Stimulated activated CD4-positive, alpha-beta T cell treated with anti-CD3 and anti-CD28 coated beads, TNF-alpha, amount 100 ng/mL, for 24 hours (primary cell): ENCODE data around the gene CEP152.
"Not testable (repeated sequence)": the region's sequence is repeated elsewhere in the genome, so short reads cannot be mapped to it uniquely, and the experiment has no call there.

Experiments
- DNase-seq, 3 experiments: peaks; one replicate each; pipeline ENCODE4 v3.0.0-alpha.2; 2020; ENCODE audit warnings: low read depth in 3 of 3

The CEP152 gene

DNA sequence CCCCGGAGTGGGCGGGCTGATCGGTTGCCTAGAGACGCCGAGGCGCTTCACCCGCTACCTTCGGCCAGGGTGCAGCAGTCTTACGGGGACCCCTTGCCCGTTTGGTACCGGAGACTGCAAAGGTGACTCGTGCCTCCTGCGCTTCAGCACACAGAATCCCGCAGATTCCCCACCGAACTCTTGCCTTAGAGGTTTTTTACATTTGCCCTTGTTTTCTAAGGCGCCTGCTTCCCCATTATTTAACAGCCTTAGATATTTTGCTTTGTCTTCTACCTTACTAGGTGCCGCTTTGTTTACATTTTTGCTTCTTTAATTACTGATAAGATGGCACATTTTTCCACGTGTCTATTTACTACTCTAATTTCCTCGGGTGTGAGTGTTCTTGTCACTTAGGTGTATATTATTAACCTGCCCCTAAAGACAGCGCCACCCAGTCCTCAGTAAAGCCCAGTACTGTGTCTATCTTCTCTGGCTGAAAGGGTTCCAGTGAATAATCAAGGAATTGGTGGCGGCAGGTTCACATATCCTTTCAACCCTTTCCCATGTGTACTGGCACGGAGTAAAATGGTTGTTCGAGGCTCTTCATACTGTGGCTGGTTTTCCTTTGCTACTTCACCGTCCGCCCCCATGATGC lies 573 bp upstream of the CEP152 start:
- DNase-seq: no peak

- no peak for DNase-seq
These were observed 4.7 kb downstream of the CEP152 start for GRCh38 chr15:48806151-48806550.

DNA sequence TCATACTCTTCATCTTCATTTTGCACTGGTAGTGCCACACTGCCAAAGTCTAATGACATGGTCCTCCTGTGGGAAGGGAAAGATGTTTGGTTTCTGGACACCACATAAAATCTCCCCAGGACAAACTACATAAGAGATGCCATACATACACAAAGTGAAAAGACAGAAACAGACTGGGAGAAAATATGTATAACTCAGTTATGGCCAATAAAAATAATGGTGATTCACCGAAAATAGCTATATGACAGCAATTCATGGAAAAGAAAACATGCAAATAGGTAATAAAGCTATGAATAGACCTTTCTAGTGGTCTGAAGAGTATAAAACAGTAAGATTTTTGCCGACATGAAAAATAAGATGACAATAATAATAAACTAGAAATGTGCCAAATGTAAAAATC lies 5.3 kb downstream of the CEP152 start:
- DNase-seq: no peak

DNA sequence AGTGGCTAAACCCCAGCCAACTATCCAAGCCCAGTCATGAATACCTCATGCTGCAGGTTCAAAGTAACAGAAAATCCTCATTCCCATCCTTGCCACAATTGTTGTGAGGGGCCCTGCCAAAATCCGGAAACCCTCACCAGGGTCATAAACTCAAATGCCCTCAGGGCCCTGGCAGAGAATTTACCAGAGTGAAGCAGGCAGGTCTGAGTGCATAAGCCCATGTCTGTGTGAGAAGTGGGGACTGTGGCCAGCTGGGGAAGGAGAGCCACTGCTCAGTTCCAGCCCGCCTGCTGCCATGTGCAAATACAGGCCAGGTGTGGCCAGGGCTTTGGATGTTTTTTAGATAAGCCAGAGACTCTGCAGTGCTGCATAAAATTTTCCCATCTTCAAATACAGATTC lies 7.0 kb downstream of the CEP152 start:
- no peak for DNase-seq

GRCh38 chr15:48802867-48803266 lies 8.0 kb downstream of the CEP152 start:
- no peak for DNase-seq

GRCh38 chr15:48802257-48802656 lies 8.6 kb downstream of the CEP152 start:
- DNase-seq: no peak

GRCh38 chr15:48800811-48801455 lies 9.9 kb downstream of the CEP152 start:
- no peak for DNase-seq

- no peak for DNase-seq
These were observed 10.6 kb downstream of the CEP152 start for GRCh38 chr15:48800245-48800644.

GRCh38 chr15:48798319-48798718 lies 12.6 kb downstream of the CEP152 start:
- DNase-seq: no peak

DNA sequence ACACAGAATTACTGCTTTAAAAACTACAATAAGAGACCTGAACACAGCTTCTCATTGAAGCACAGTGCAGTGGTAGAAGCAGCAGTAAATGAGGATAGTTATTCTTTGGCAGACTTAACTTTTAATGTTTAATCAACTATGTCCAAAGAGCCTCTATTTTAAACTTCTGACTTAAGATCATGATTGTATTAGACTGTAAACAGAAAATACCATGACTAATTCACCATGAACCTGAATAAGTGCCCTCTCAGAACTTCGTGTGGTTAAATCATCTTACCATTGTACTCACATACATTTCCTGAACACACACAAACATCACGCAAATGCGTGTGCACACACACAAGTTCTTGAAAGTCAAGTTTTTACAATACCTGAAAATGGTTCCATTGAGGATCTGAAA lies 13.9 kb downstream of the CEP152 start:
- DNase-seq: no peak

DNA sequence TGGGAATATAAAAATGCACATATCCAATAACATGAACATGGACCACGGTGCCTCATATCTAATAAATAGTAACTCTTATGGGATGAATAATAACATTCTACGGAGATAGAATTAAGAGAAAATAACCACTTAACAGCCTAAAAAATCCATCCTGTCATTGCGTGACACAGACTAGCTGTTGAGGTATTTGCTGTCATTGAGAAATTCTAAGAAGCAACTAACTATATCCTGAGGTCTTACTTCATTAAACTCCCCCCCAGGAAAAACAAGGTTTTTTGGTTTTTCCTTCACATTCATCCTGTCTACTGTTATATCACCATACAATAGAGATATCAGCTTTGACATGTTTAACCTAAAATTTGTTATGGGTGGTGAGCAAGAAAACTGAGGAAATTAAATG lies 14.3 kb downstream of the CEP152 start:
- DNase-seq: no peak

- DNase-seq: no peak
These were observed 15.0 kb downstream of the CEP152 start for GRCh38 chr15:48795901-48796300.

DNA sequence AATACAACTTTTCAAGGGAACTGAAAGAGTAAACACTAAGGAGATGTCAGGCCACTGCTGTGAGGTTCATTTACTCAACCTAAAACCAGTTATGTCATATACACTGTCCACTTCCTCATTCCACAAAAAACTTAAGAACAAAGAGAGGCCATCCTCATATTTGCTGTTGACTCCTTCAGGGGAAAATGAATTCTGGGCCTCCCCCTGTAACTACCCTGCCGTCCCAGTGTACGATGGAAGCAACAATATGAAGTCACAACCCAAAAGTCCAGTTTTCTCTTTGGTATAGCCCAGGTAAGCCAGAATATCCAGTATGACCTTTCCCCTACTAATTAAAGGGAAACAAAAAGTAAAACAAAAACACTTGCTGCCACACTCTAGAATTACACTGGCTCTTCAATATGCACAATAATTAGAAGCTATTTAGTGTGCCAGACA lies 16.2 kb downstream of the CEP152 start:
- no peak for DNase-seq

- DNase-seq: no peak
These were observed 18.5 kb downstream of the CEP152 start for GRCh38 chr15:48792408-48792807.

DNA sequence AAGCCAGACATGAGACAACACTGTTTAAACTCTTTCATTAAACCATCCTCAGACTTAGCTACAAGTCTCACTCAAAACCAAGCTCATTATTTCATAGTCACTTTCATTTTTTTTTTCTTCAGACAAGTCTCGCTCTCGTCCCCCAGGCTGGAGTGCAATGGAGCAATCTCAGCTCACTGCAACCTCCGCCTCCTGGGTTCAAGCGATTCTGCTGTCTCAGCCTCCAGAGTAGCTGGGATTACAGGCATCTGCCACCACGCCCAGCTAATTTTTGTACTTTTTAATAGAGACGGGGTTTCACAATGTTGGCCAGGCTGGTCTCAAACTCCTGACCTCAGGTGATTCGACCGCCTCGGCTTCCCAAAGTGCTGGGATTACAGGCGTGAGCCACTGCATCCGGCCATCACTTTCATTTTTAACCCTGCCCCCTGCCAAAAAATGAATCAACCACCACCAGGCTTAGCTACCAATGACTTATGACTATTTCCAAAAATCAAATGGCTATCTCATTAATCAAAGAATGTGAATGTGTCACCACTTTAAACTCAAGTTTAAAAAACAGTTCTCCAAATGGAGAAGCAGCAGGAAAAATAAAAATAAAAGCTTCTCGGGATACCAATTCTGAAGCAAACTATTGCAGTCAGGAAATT lies 20.3 kb downstream of the CEP152 start:
- DNase-seq: not testable (repeated sequence)

DNA sequence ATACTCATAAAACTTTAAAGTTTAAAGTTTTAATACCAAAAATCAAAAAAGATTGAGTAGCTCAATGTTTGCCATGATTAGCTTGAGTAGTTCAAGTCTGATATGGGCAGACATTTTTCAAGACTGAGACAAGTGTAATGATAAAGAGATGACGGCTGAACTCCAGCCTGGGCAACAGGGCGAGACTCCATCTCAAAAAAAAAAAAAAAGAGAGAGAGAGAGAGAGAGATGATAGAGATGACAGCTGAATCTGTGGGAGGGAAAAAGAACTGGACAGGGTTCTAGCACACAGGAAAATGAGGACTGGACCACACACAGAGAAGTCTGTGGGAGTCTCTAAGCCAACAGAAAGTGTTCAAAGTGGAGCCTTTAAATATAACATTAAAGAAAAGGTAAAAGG lies 25.2 kb downstream of the CEP152 start:
- no peak for DNase-seq

- DNase-seq: no peak
These were observed 25.7 kb downstream of the CEP152 start for GRCh38 chr15:48785195-48785594.

GRCh38 chr15:48784756-48785155 lies 26.1 kb downstream of the CEP152 start:
- no peak for DNase-seq

DNA sequence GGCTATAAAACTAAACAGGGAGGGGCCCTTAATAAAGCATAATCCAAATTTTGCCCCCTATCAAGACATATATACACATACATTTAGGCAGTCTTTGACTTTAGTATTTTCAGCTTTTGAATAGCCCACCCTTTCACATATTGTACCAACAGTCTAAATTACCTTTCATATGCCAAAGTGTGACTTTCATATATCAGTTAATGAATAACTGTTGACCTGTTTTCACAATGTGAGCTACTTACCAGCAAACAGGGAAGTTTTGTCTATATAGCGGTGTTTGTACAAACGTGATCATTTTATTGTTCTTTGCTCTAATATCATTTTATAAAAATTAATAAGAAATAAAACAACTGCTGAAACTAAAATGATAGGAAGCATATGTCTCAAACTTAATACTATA lies 28.0 kb downstream of the CEP152 start:
- no peak for DNase-seq

GRCh38 chr15:48781481-48782081 lies 29.3 kb downstream of the CEP152 start:
- DNase-seq: no peak

DNA sequence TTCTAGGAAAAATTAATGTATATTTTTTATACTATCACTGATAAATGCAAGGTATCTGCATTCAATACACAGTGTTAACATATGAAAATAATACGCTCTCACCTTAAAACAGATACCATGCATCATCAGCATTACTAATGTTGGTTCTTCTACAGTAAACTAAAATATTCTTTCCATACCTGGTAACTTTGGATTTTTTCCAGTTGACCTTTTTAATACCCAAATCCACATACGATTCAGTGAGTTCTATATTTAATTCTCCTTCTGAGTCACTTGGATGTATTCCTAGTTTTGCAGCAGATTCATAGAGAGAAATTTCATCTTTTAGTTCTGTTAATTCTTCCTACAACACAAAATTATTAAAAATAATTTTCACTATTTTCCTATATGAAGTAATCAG lies 29.9 kb downstream of the CEP152 start:
- DNase-seq: no peak

DNA sequence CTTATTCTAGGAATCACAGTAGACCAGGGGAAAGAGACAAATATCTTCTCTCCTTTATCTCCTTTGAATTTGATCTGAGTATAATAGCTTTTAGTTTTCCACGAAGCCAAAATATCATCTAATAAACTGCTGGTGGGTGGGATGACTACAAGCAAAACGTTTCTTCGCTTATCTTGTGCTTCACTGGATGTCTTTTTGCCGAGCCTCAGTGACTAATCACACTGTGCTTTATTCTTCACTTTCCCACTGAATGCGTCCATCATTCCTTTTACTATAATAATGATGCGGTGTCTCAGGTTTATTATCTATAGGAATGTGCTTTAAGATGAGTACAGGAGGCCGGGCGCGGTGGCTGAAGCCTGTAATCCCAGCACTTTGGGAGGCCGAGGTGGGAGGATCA lies 32.5 kb downstream of the CEP152 start:
- DNase-seq: no peak
